DND-41 (cell line): Measurements from ENCODE around the gene ITGA11.

Source experiments
- ATAC-seq: fragments of 200-7000 bp; cut with Tn5 transposase; 3 replicates; pipeline ENCODE4 v1.9.1; 2021; ENCODE audit warnings: low read depth; ENCODE audit not compliant: insufficient read depth
- DNase-seq: peaks from one replicate; pipeline ENCODE4 v3.0.0-alpha.2; 2020
- H2AFZ ChIP-seq: 2 replicates; pipeline ENCODE4 v1.6.0; 2012; ENCODE audit warnings: low read depth, low read length
- H3K27ac ChIP-seq: 2 replicates; pipeline ENCODE4 v1.5.1; 2012; ENCODE audit warnings: low read length, inconsistent platforms
- H3K27me3 ChIP-seq: fragments of 200-600 bp; sonication (generic); 2 replicates; pipeline ENCODE4 v1.6.0; 2012; ENCODE audit warnings: low read length, mild to moderate bottlenecking, inconsistent platforms; ENCODE audit not compliant: insufficient read depth, poor library complexity
- H3K36me3 ChIP-seq: 2 replicates; pipeline ENCODE4 v1.5.1; 2012; ENCODE audit warnings: low read length, inconsistent platforms; ENCODE audit not compliant: insufficient read depth
- H3K4me1 ChIP-seq: 2 replicates; pipeline ENCODE4 v1.5.1; 2012; ENCODE audit warnings: mild to moderate bottlenecking, low read length; ENCODE audit not compliant: insufficient read depth
- H3K4me2 ChIP-seq: 2 replicates; pipeline ENCODE4 v1.6.0; 2012; ENCODE audit warnings: mild to moderate bottlenecking, moderate library complexity, low read length, inconsistent platforms; ENCODE audit not compliant: insufficient read depth
- H3K4me3 ChIP-seq, 2 experiments: fragments of 200-600 bp in 1 of 2; shearing (Covaris generic) in 1 of 2; 2 replicates each; pipeline ENCODE4 v1.5.1; 2012 to 2016; ENCODE audit warnings: inconsistent platforms in 2 of 2, low read length in 2 of 2, mild to moderate bottlenecking in 2 of 2, low read depth in 1 of 2, moderate library complexity in 1 of 2
- H3K79me2 ChIP-seq: 2 replicates; pipeline ENCODE4 v1.6.0; 2012; ENCODE audit warnings: low read length, inconsistent platforms; ENCODE audit not compliant: insufficient read depth
- H3K9ac ChIP-seq: 2 replicates; pipeline ENCODE4 v1.6.0; 2012; ENCODE audit warnings: low read depth, mild to moderate bottlenecking, inconsistent platforms, low read length, moderate library complexity
- H3K9me3 ChIP-seq: 2 replicates; pipeline ENCODE4 v1.5.1; 2012; ENCODE audit warnings: low read length, moderate library complexity, mild to moderate bottlenecking, inconsistent platforms; ENCODE audit not compliant: insufficient read depth, severe bottlenecking
- H4K20me1 ChIP-seq: 2 replicates; pipeline ENCODE4 v1.6.0; 2012; ENCODE audit warnings: low read length; ENCODE audit not compliant: insufficient read depth
- CTCF ChIP-seq: IDR thresholded peaks from 2 replicates; pipeline ENCODE4 v1.5.1; 2012; ENCODE audit warnings: borderline replicate concordance, low read length, moderate library complexity, mild to moderate bottlenecking; ENCODE audit not compliant: poor library complexity, severe bottlenecking; ENCODE audit errors: extremely low read depth
- EZH2 ChIP-seq: IDR thresholded peaks from 3 replicates; pipeline ENCODE4 v1.6.1; 2012; ENCODE audit warnings: borderline replicate concordance, low read depth, mild to moderate bottlenecking, moderate library complexity, low read length, inconsistent platforms; ENCODE audit not compliant: severe bottlenecking

Gene ITGA11

GRCh38 chr15:68431792-68432401, at the start of gene ITGA11:
ITGA11 (minus strand) TSS chr15:68432163; CDS start chr15:68432066, 97 bp downstream.
- ATAC-seq (no peak), DNase-seq (no peak)
- Histone ChIP-seq H3K4me3 (no peak within 1 kb of the TSS), H3K4me2 (no peak within 1 kb of the TSS), H2AFZ (no peak within 1 kb of the TSS), H3K27me3 (no peaks in the 10 kb centered on the region), H3K9me3 (no peaks in the 10 kb centered on the region), H3K27ac (no peak within 1 kb of the TSS), H3K9ac (no peak within 1 kb of the TSS), H3K79me2 (no peaks in the 10 kb centered on the region), H3K4me1 (no peaks in the 10 kb centered on the region), H4K20me1 (no peaks in the 10 kb centered on the region), H3K36me3 (no peaks in the 10 kb centered on the region)
- no peak for TF ChIP-seq EZH2
- no peak for TF ChIP-seq CTCF

- Histone ChIP-seq H3K9ac (no peak overlapping the region), H4K20me1 (no peaks in the 10 kb centered on the region), H2AFZ (no peak overlapping the region), H3K4me1 (no peaks in the 10 kb centered on the region), H3K79me2 (no peaks in the 10 kb centered on the region), H3K27me3 (peaks cover 2% of the 10 kb centered on the region), H3K27ac (no peak overlapping the region), H3K4me2 (no peak overlapping the region), H3K4me3 (no peak overlapping the region), H3K9me3 (no peaks in the 10 kb centered on the region), H3K36me3 (no peaks in the 10 kb centered on the region)
- TF ChIP-seq CTCF, result no peak
- no peak for TF ChIP-seq EZH2
- ATAC-seq, result no peak
- no peak for DNase-seq
These were observed 49.4 kb upstream of the ITGA11 start for GRCh38 chr15:68481321-68481720.

- H3K9me3 ChIP-seq, result no peaks in the 10 kb centered on the region
- no peak overlapping the region for H2AFZ ChIP-seq
- ATAC-seq, result no peak
- H3K27ac ChIP-seq, result no peak overlapping the region
- TF ChIP-seq EZH2 (no peak), CTCF (no peak)
- no peak overlapping the region for H3K4me3 ChIP-seq
- no peak overlapping the region for H3K4me2 ChIP-seq
- DNase-seq, result no peak
- H3K36me3 ChIP-seq, result no peaks in the 10 kb centered on the region
- H3K9ac ChIP-seq, result no peak overlapping the region
- H3K4me1 ChIP-seq, result no peaks in the 10 kb centered on the region
- H3K79me2 ChIP-seq, result no peaks in the 10 kb centered on the region
- H4K20me1 ChIP-seq, result no peaks in the 10 kb centered on the region
- H3K27me3 ChIP-seq, result peaks cover 2% of the 10 kb centered on the region
These were observed 48.3 kb upstream of the ITGA11 start for GRCh38 chr15:68480296-68480695.

GRCh38 chr15:68479870-68480269, 47.9 kb upstream of the ITGA11 start:
- Histone ChIP-seq H3K4me2 (no peak overlapping the region), H3K27ac (no peak overlapping the region), H3K27me3 (peaks cover 2% of the 10 kb centered on the region), H3K9ac (no peak overlapping the region), H3K4me3 (no peak overlapping the region), H4K20me1 (no peaks in the 10 kb centered on the region), H3K79me2 (no peaks in the 10 kb centered on the region), H3K4me1 (no peaks in the 10 kb centered on the region), H2AFZ (no peak overlapping the region), H3K9me3 (no peaks in the 10 kb centered on the region), H3K36me3 (no peaks in the 10 kb centered on the region)
- no peak for ATAC-seq
- DNase-seq, result no peak
- TF ChIP-seq EZH2 (no peak), CTCF (no peak)
